Suprapubic skin (tissue), 3 donors: ENCODE measurements around the gene ERC2.

ENCODE experiments used
- POLR2A ChIP-seq, 2 donors: fragments of 450-650 bp; IDR thresholded peaks; one replicate each; pipeline ENCODE4 v1.6.1; 2017; ENCODE audit warnings: antibody characterized with exemption in 2 of 2, mild to moderate bottlenecking in 2 of 2, moderate library complexity in 2 of 2
- TF ChIP-seq, protein P1 (sequence below), 2 donors: fragments of 200-600 bp in 1 of 2; fragments of 450-650 bp in 1 of 2; sonication (generic) in 1 of 2; IDR thresholded peaks; one replicate each; pipeline ENCODE4 v1.5.1; 2016 to 2019; ENCODE audit warnings: antibody characterized with exemption in 2 of 2, mild to moderate bottlenecking in 1 of 2, moderate library complexity in 1 of 2

- TF ChIP-seq POLR2A (IDR thresholded peaks at IDR 0.05): no peak
- TF ChIP-seq, protein P1, sequence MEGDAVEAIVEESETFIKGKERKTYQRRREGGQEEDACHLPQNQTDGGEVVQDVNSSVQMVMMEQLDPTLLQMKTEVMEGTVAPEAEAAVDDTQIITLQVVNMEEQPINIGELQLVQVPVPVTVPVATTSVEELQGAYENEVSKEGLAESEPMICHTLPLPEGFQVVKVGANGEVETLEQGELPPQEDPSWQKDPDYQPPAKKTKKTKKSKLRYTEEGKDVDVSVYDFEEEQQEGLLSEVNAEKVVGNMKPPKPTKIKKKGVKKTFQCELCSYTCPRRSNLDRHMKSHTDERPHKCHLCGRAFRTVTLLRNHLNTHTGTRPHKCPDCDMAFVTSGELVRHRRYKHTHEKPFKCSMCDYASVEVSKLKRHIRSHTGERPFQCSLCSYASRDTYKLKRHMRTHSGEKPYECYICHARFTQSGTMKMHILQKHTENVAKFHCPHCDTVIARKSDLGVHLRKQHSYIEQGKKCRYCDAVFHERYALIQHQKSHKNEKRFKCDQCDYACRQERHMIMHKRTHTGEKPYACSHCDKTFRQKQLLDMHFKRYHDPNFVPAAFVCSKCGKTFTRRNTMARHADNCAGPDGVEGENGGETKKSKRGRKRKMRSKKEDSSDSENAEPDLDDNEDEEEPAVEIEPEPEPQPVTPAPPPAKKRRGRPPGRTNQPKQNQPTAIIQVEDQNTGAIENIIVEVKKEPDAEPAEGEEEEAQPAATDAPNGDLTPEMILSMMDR (IDR thresholded peaks at IDR 0.05): no peak
Observed at GRCh38 chr3:55615694-55616295, 852.5 kb downstream of the ERC2 start.
